K562 (cell line): ENCODE results near the gene TOPORS. TPM values are rescaled to one million over a fixed set of nuclear protein-coding genes. Genes with fewer than 3 reads are reported as not detected.

Experiments used
- C11orf30 ChIP-seq: fragments of 450-650 bp; IDR thresholded peaks from 2 replicates; pipeline ENCODE4 v1.6.1; 2016; ENCODE audit warnings: low read depth, mild to moderate bottlenecking
- EP400 ChIP-seq: fragments of 450-650 bp; IDR thresholded peaks from 2 replicates; pipeline ENCODE4 v1.6.1; 2017; ENCODE audit warnings: antibody characterized with exemption, mild to moderate bottlenecking, moderate library complexity
- MTA1 ChIP-seq: fragments of 450-650 bp; IDR thresholded peaks from 2 replicates; pipeline ENCODE4 v1.6.1; 2017; ENCODE audit warnings: borderline replicate concordance
- NFIC ChIP-seq: fragments of 450-650 bp; IDR thresholded peaks from 2 replicates; pipeline ENCODE4 v1.6.1; 2017; ENCODE audit warnings: mild to moderate bottlenecking, inconsistent platforms
- SAP30 ChIP-seq: fragments of 200-600 bp; sonication (generic); IDR thresholded peaks from 2 replicates; pipeline ENCODE4 v1.6.1; 2012; ENCODE audit warnings: borderline replicate concordance, low read depth, mild to moderate bottlenecking, moderate library complexity, low read length, control low read depth, inconsistent platforms; ENCODE audit not compliant: insufficient read depth, poor library complexity, severe bottlenecking
- ZFP36 ChIP-seq: fragments of 150-350 bp; IDR thresholded peaks from 2 replicates; pipeline ENCODE4 v1.6.1; 2018; ENCODE audit warnings: low read length, low read depth; ENCODE audit not compliant: partially characterized antibody
- polyA plus RNA-seq, 8 experiments: library from polyadenylated mRNA; depleted of rRNA in 4 of 8; stranded (reverse) in 5 of 8; unstranded in 3 of 8; fragments of >200 nt; fragmentation: Nextera tagmentation in 2 of 8; fragmentation: Illumina TruSeq in 1 of 8; extraction: Ambion mirVana in 2 of 8; extraction: Trizol in 1 of 8; gene quantifications; 2 replicates each; pipeline versions ENCODE4 v1.2.1 to v1.2.3, GENCODE V29; 2011 to 2014; ENCODE audit warnings: inconsistent platforms in 1 of 8, missing spikeins in 1 of 8
- total RNA-seq, 7 experiments: library from RNA; depleted of rRNA in 6 of 7; stranded (reverse); fragments of >200 nt in 6 of 7; fragmentation: Illumina TruSeq in 2 of 7; extraction: Trizol in 2 of 7; gene quantifications; 2 replicates each; pipeline versions ENCODE4 v1.2.1 to v1.2.3, GENCODE V29; 2011 to 2021; ENCODE audit warnings: low replicate concordance in 1 of 7
- TF ChIP-seq, protein P1 (sequence below), 2 experiments: IDR thresholded peaks; 2 replicates each; pipeline ENCODE4 v1.6.1; 2012; ENCODE audit warnings: improper control_type of control experiment in 2 of 2, low read depth in 2 of 2, low read length in 2 of 2, borderline replicate concordance in 1 of 2
- TF ChIP-seq, protein P2 (sequence below): fragments of 200-800 bp; sonication (Bioruptor generic); IDR thresholded peaks from 2 replicates; pipeline ENCODE4 v1.6.1; 2017; ENCODE audit warnings: missing genetic modification characterization, missing compliant biosample characterization
- TF ChIP-seq, protein P3 (sequence below), 2 experiments: fragments of 450-650 bp; formaldehyde crosslinking in 1 of 2; IDR thresholded peaks; 2 replicates each; pipeline versions ENCODE4 v1.4.0 to v1.6.1; 2014 to 2020; ENCODE audit warnings: mild to moderate bottlenecking in 2 of 2, borderline replicate concordance in 1 of 2, low read depth in 1 of 2
- TF ChIP-seq, protein P4 (sequence below): sonication (generic); formaldehyde crosslinking; IDR thresholded peaks from 2 replicates; pipeline ENCODE4 v1.8.0; 2022; ENCODE audit warnings: mild to moderate bottlenecking, missing genetic modification reagents, borderline replicate concordance

TOPORS gene
- total and polyA plus RNA-seq, 9 of the 15 experiments (the other 6 are each of a cell fraction or from before 2014, with no cell fraction given) = 4.3 to 19.6 (median 9.9) TPM

DNA sequence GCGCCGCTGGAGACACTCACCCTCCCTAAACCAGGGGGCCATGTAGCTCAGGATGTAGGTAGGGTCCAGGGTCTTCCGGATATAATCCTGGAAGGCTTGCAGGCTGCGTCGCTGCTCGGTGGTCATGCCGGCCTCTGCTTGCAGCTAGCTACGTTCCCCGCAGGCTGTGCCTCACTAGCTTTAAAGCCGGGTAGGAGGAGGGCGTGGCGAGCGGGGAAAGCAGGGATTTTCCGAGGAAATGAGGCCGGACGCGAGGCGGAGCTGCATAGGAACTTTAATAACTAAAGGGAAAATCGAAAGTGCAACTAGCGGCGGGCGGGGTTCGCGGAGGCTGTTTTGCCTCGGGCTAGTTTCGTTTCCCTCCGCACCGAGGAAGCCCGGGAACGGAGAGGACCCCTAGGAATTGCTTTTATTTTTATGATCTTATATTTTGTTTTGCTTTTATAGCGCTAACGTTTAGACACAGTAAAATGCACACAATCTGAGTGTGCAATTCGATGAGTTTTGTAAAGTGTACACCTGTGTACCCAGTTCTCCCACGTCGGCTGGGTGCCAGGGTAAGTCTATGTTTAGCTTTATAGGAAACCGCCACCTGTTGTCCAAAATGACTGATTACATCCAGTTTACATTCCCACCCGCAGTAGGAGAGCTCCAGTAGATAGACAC is 26.2 kb downstream of the TOPORS start, which contains the start of gene RIGI (continued):
- TF ChIP-seq, protein P1, sequence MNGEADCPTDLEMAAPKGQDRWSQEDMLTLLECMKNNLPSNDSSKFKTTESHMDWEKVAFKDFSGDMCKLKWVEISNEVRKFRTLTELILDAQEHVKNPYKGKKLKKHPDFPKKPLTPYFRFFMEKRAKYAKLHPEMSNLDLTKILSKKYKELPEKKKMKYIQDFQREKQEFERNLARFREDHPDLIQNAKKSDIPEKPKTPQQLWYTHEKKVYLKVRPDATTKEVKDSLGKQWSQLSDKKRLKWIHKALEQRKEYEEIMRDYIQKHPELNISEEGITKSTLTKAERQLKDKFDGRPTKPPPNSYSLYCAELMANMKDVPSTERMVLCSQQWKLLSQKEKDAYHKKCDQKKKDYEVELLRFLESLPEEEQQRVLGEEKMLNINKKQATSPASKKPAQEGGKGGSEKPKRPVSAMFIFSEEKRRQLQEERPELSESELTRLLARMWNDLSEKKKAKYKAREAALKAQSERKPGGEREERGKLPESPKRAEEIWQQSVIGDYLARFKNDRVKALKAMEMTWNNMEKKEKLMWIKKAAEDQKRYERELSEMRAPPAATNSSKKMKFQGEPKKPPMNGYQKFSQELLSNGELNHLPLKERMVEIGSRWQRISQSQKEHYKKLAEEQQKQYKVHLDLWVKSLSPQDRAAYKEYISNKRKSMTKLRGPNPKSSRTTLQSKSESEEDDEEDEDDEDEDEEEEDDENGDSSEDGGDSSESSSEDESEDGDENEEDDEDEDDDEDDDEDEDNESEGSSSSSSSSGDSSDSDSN (IDR thresholded peaks at IDR 0.05; ENCODE audit: borderline replicate concordance in 1 of 2, low read depth in 2 of 2, low read length in 2 of 2) = 0 out of 4 replicates have a peak, but pooled peaks of 1 of the 2 experiments have one; percentile 34
- TF ChIP-seq NFIC (peak; percentile 73), EP400 (peak; percentile 29; the same call in 1 of the 2 replicates), C11orf30 (no peak), SAP30 (peak; percentile 57), ZFP36 (peak; percentile 25), MTA1 (no peak)
- TF ChIP-seq, protein P2, sequence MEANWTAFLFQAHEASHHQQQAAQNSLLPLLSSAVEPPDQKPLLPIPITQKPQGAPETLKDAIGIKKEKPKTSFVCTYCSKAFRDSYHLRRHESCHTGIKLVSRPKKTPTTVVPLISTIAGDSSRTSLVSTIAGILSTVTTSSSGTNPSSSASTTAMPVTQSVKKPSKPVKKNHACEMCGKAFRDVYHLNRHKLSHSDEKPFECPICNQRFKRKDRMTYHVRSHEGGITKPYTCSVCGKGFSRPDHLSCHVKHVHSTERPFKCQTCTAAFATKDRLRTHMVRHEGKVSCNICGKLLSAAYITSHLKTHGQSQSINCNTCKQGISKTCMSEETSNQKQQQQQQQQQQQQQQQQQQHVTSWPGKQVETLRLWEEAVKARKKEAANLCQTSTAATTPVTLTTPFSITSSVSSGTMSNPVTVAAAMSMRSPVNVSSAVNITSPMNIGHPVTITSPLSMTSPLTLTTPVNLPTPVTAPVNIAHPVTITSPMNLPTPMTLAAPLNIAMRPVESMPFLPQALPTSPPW (CRISPR knock-in tag) = peak; percentile 70
- TF ChIP-seq, protein P3, sequence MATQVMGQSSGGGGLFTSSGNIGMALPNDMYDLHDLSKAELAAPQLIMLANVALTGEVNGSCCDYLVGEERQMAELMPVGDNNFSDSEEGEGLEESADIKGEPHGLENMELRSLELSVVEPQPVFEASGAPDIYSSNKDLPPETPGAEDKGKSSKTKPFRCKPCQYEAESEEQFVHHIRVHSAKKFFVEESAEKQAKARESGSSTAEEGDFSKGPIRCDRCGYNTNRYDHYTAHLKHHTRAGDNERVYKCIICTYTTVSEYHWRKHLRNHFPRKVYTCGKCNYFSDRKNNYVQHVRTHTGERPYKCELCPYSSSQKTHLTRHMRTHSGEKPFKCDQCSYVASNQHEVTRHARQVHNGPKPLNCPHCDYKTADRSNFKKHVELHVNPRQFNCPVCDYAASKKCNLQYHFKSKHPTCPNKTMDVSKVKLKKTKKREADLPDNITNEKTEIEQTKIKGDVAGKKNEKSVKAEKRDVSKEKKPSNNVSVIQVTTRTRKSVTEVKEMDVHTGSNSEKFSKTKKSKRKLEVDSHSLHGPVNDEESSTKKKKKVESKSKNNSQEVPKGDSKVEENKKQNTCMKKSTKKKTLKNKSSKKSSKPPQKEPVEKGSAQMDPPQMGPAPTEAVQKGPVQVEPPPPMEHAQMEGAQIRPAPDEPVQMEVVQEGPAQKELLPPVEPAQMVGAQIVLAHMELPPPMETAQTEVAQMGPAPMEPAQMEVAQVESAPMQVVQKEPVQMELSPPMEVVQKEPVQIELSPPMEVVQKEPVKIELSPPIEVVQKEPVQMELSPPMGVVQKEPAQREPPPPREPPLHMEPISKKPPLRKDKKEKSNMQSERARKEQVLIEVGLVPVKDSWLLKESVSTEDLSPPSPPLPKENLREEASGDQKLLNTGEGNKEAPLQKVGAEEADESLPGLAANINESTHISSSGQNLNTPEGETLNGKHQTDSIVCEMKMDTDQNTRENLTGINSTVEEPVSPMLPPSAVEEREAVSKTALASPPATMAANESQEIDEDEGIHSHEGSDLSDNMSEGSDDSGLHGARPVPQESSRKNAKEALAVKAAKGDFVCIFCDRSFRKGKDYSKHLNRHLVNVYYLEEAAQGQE (IDR thresholded peaks at IDR 0.05; ENCODE audit: borderline replicate concordance) = peak; percentile 25; the same call in 1 of the 2 replicates
- TF ChIP-seq, protein P3 (CRISPR knock-in tag; IDR thresholded peaks at IDR 0.05; ENCODE audit: low read depth) = no peak
- TF ChIP-seq, protein P4, sequence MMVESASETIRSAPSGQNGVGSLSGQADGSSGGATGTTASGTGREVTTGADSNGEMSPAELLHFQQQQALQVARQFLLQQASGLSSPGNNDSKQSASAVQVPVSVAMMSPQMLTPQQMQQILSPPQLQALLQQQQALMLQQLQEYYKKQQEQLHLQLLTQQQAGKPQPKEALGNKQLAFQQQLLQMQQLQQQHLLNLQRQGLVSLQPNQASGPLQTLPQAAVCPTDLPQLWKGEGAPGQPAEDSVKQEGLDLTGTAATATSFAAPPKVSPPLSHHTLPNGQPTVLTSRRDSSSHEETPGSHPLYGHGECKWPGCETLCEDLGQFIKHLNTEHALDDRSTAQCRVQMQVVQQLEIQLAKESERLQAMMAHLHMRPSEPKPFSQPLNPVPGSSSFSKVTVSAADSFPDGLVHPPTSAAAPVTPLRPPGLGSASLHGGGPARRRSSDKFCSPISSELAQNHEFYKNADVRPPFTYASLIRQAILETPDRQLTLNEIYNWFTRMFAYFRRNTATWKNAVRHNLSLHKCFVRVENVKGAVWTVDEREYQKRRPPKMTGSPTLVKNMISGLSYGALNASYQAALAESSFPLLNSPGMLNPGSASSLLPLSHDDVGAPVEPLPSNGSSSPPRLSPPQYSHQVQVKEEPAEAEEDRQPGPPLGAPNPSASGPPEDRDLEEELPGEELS (CRISPR knock-in tag) = no peak
